ENCODE measurements around the gene RCOR1.

Gene RCOR1

GRCh38 chr14:102768223-102769048, 176.0 kb downstream of the RCOR1 start:
- no peak overlapping the region for H3K4me3 ChIP-seq (ENCODE audit: low read depth, low read length)
- no peak for TF ChIP-seq CTCF (IDR thresholded peaks at IDR 0.05; ENCODE audit: insufficient read depth, low read length, missing control alignments)
- no peak for DNase-seq (ENCODE audit: low read depth, low spot score)
- ChIA-PET POLR2A (no interaction called here), CTCF (no interaction called here)

- CTCF ChIA-PET = no interaction called here
- POLR2A ChIA-PET = no interaction called here
- no peak overlapping the region for H3K4me3 ChIP-seq (ENCODE audit: low read depth, low read length)
- no peak for TF ChIP-seq CTCF (IDR thresholded peaks at IDR 0.05; ENCODE audit: insufficient read depth, low read length, missing control alignments)
- no peak for DNase-seq (ENCODE audit: low read depth, low spot score)
Observed at GRCh38 chr14:102769049-102769327, 176.5 kb downstream of the RCOR1 start.

- ChIA-PET POLR2A (no interaction called here), CTCF (interaction anchor here (1.2 kb wide), 1 partner anchor 76 kb away, joined by 4 read pairs; no protein-coding TSS in a partner anchor)
- TF ChIP-seq CTCF (IDR thresholded peaks at IDR 0.05; ENCODE audit: insufficient read depth, low read length, missing control alignments) = no peak
- H3K4me3 ChIP-seq (ENCODE audit: low read depth, low read length) = no peak overlapping the region
- no peak for DNase-seq (ENCODE audit: low read depth, low spot score)
Observed at GRCh38 chr14:102770147-102771123, 178.0 kb downstream of the RCOR1 start.

GRCh38 chr14:102771144-102771543, 178.7 kb downstream of the RCOR1 start:
- ChIA-PET CTCF (interaction anchor here (0.7 to 3.9 kb wide), 2 partner anchors 12 to 77 kb away, joined by 3 to 27 read pairs; no protein-coding TSS in a partner anchor), POLR2A (no interaction called here)
- no peak overlapping the region for H3K4me3 ChIP-seq (ENCODE audit: low read depth, low read length)
- no peak for TF ChIP-seq CTCF (IDR thresholded peaks at IDR 0.05; ENCODE audit: insufficient read depth, low read length, missing control alignments)
- DNase-seq (ENCODE audit: low read depth, low spot score) = no peak

GRCh38 chr14:102772781-102773570, 180.5 kb downstream of the RCOR1 start:
- TF ChIP-seq CTCF (IDR thresholded peaks at IDR 0.05; ENCODE audit: insufficient read depth, low read length, missing control alignments) = peak; percentile 43
- ChIA-PET POLR2A (interaction anchor here (0.7 kb wide), 1 partner anchor 27 kb away, joined by 3 read pairs; no protein-coding TSS in a partner anchor), CTCF (interaction anchor here (0.7 to 3.9 kb wide), 10 partner anchors 10 to 162 kb away, joined by 3 to 27 read pairs (median 4); no protein-coding TSS in a partner anchor)
- DNase-seq (ENCODE audit: low read depth, low spot score) = no peak
- no peak overlapping the region for H3K4me3 ChIP-seq (ENCODE audit: low read depth, low read length)

Measured in AG04449 (cell line).